ENCODE measurements around the gene ATP8B3. TPM values are rescaled to one million over a fixed set of nuclear protein-coding genes. Genes with fewer than 3 reads are reported as not detected.

The ATP8B3 gene
- total and polyA plus RNA-seq, 10 of the 15 experiments (the other 5 are each of a cell fraction or from before 2014, with no cell fraction given), result 0.13 to 1.7 (median 0.52) TPM

DNA sequence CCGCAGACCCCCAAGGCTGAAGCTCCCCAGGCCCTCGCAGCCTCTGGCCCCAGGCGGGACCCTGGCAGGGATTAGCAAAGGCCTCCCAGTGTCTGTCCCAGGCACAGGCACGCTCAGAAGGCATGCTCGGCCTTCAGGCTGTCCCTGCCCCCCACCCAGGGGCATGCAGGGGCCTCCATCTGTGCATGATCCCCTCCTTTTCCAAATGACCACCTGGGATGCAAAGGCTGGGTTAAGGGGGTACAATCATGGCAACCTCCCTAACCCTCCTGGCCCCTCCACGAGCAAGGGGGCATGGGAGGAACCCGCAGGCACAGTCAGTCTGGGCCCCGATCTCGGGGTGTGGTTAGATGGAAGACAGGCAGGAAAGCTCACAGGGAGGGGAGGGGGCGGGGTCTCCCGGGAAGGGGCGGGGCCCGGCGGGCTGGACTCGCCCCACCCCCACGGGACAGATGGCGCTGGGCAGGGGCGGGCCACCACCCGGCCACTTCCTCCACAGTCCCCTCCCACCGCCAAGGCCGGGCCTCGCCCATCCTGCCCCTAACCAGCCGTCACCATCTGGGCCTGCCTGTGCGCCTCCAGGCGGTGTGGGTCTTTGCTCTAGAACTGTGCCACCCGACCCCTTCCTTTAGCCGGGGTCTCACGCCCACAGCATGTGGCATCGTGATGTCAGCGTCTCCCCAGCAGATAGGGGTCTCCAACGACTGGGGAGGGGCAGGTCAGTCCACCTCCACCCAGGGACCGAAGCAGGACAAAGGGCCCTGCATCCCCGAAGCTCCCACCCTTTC, 43.2 kb upstream of the ATP8B3 start (continued):
- no peak for TF ChIP-seq ZBTB33 (IDR thresholded peaks at IDR 0.05)
- no peak for TF ChIP-seq GABPA (IDR thresholded peaks at IDR 0.05; ENCODE audit: low read depth)
- peak; percentile 3; the same call in 1 of the 2 replicates for TF ChIP-seq RUNX3 (IDR thresholded peaks at IDR 0.05; ENCODE audit: low read length)
- no peak for TF ChIP-seq CHD4 (IDR thresholded peaks at IDR 0.05)
- TF ChIP-seq KAT2A (conservative IDR thresholded peaks at IDR 0.05; ENCODE audit: control insufficient read depth, low read depth, low read length), result no peak
- no peak for TF ChIP-seq SMC3 (IDR thresholded peaks at IDR 0.05; ENCODE audit: borderline replicate concordance, low read length)
- TF ChIP-seq POLR2A (IDR thresholded peaks at IDR 0.05; ENCODE audit: low read depth, low read length), result peak; percentile 76
- no peak for TF ChIP-seq ATF7 (IDR thresholded peaks at IDR 0.05; ENCODE audit: low read depth)
- no peak for TF ChIP-seq WRNIP1 (IDR thresholded peaks at IDR 0.05; ENCODE audit: borderline replicate concordance, low read depth, low read length)
- TF ChIP-seq BACH1 (IDR thresholded peaks at IDR 0.05; ENCODE audit: borderline replicate concordance), result peak; percentile 35; the same call in 1 of the 2 replicates
- TF ChIP-seq ZSCAN29 (IDR thresholded peaks at IDR 0.05), result no peak
- no peak for TF ChIP-seq MYB (IDR thresholded peaks at IDR 0.05; ENCODE audit: borderline replicate concordance, low read depth, low read length)
- TF ChIP-seq STAT3 (IDR thresholded peaks at IDR 0.05; ENCODE audit: low read depth, low read length), result no peak
- no peak for TF ChIP-seq CEBPB (IDR thresholded peaks at IDR 0.05; ENCODE audit: borderline replicate concordance in 1 of 2, low read depth in 2 of 2, low read length in 2 of 2)
- no peak for TF ChIP-seq PML (IDR thresholded peaks at IDR 0.05; ENCODE audit: low read length)
- TF ChIP-seq EP300 (IDR thresholded peaks at IDR 0.05; ENCODE audit: borderline replicate concordance in 1 of 2, control insufficient read depth in 1 of 2, low read depth in 2 of 2, low read length in 2 of 2), result no peak
- no peak; the same call in 1 of the 2 replicates for TF ChIP-seq POLR2AphosphoS5 (IDR thresholded peaks at IDR 0.05; ENCODE audit: low read length)
- TF ChIP-seq POLR2AphosphoS2 (IDR thresholded peaks at IDR 0.05; ENCODE audit: low read depth, low read length), result peak; percentile 55; the same call in 1 of the 2 replicates
- TF ChIP-seq, protein P1, sequence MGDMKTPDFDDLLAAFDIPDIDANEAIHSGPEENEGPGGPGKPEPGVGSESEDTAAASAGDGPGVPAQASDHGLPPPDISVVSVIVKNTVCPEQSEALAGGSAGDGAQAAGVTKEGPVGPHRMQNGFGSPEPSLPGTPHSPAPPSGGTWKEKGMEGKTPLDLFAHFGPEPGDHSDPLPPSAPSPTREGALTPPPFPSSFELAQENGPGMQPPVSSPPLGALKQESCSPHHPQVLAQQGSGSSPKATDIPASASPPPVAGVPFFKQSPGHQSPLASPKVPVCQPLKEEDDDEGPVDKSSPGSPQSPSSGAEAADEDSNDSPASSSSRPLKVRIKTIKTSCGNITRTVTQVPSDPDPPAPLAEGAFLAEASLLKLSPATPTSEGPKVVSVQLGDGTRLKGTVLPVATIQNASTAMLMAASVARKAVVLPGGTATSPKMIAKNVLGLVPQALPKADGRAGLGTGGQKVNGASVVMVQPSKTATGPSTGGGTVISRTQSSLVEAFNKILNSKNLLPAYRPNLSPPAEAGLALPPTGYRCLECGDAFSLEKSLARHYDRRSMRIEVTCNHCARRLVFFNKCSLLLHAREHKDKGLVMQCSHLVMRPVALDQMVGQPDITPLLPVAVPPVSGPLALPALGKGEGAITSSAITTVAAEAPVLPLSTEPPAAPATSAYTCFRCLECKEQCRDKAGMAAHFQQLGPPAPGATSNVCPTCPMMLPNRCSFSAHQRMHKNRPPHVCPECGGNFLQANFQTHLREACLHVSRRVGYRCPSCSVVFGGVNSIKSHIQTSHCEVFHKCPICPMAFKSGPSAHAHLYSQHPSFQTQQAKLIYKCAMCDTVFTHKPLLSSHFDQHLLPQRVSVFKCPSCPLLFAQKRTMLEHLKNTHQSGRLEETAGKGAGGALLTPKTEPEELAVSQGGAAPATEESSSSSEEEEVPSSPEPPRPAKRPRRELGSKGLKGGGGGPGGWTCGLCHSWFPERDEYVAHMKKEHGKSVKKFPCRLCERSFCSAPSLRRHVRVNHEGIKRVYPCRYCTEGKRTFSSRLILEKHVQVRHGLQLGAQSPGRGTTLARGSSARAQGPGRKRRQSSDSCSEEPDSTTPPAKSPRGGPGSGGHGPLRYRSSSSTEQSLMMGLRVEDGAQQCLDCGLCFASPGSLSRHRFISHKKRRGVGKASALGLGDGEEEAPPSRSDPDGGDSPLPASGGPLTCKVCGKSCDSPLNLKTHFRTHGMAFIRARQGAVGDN (IDR thresholded peaks at IDR 0.05), result no peak
- TF ChIP-seq ESRRA (IDR thresholded peaks at IDR 0.05; ENCODE audit: low read length), result no peak
- TF ChIP-seq, protein P2, sequence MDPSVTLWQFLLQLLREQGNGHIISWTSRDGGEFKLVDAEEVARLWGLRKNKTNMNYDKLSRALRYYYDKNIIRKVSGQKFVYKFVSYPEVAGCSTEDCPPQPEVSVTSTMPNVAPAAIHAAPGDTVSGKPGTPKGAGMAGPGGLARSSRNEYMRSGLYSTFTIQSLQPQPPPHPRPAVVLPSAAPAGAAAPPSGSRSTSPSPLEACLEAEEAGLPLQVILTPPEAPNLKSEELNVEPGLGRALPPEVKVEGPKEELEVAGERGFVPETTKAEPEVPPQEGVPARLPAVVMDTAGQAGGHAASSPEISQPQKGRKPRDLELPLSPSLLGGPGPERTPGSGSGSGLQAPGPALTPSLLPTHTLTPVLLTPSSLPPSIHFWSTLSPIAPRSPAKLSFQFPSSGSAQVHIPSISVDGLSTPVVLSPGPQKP (IDR thresholded peaks at IDR 0.05; ENCODE audit: low read depth, low read length), result 0 out of 2 replicates have a peak, but pooled peaks have one; percentile 11
- TF ChIP-seq RAD21 (IDR thresholded peaks at IDR 0.05; ENCODE audit: insufficient read depth, low read depth, low read length), result no peak
- no peak for TF ChIP-seq RCOR1 (conservative IDR thresholded peaks at IDR 0.05; ENCODE audit: low read depth, low read length)

Data from GM12878 (cell line).